ENCODE data around the gene AGBL3.

DNA sequence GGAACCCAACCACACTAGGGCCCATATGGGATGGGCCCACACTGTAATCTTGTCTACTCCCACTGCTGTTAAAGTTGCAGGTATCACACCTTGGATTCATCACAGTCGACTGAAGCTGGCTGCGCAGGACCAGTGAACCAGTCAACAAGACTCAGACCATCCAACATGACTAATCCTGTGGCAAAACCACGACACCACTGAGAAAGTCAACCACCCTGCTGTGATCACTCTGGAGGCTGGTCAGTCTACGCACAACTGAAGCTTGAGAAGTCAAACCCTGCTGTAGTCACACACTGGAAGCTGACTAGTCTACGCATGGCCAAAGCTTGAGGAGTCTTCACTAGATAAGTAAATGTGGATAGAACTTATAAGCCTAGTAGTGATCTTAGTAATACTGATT is 193.8 kb downstream of the AGBL3 start:
- TF ChIP-seq, protein P1, sequence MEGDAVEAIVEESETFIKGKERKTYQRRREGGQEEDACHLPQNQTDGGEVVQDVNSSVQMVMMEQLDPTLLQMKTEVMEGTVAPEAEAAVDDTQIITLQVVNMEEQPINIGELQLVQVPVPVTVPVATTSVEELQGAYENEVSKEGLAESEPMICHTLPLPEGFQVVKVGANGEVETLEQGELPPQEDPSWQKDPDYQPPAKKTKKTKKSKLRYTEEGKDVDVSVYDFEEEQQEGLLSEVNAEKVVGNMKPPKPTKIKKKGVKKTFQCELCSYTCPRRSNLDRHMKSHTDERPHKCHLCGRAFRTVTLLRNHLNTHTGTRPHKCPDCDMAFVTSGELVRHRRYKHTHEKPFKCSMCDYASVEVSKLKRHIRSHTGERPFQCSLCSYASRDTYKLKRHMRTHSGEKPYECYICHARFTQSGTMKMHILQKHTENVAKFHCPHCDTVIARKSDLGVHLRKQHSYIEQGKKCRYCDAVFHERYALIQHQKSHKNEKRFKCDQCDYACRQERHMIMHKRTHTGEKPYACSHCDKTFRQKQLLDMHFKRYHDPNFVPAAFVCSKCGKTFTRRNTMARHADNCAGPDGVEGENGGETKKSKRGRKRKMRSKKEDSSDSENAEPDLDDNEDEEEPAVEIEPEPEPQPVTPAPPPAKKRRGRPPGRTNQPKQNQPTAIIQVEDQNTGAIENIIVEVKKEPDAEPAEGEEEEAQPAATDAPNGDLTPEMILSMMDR (IDR thresholded peaks at IDR 0.05), result no peak
- TF ChIP-seq POLR2A (IDR thresholded peaks at IDR 0.05), result no peak

Data from uterus (tissue), 2 donors.